Measurements from ENCODE around the gene TAS2R41.
"Not testable (repeated sequence)": the region's sequence is repeated elsewhere in the genome, so short reads cannot be mapped to it uniquely, and the experiment has no call there.

Gene TAS2R41

GRCh38 chr7:143458263-143458662 is 19.4 kb upstream of the TAS2R41 start:
- no peak for DNase-seq

DNA sequence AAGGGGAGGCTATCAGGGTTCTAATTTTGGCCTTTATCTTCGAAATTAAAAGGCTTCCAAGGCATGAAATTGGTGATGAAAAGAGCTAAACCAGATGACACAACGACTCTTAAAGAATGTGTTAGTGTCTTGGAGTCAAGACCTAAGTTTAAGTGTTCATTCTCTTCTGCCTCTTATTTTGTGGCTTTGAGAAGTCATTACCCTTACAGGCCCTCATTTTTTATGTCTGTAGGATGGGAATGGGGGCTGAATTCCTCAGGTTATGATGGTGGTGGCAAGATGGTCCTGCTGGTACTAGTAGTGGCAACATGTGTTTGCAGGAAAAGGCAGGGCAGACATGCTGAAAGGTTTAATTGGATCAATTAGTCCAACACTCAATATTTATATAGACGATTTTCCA is 19.0 kb upstream of the TAS2R41 start:
- DNase-seq, result no peak

- no peak for DNase-seq
Observed at GRCh38 chr7:143459359-143459758, 18.3 kb upstream of the TAS2R41 start.

DNA sequence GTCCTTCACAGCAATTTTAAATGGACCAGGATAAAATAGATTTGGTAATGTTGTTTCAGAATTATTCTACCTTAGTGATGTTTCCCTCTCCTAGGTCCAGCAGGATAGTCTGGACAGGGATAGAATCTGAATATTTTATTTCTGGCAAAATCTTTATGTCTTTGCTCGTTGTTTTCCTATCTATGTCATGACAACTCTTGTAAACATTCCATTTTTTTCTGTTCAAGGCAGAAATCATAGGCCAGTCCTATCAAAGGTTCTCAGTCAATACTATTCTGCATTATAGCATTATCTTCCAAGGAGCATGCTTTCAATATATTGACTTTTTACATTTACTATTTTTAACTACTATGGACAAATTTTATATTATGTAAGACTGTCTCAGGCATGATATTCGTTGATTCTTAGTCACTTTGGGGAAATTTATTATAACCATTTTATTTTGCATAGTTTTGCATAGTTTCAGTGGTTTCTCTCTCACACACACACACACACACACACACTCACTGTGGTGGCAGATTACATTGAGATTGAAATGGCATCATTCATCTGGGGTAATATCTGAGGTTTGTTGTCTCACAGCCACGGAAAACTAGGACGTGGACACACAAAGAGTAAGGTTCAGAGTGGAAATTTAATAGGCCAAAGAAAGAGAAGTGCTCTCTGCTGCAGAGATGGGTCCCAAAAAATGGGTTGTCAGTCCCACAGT is 17.2 kb upstream of the TAS2R41 start:
- no peak for DNase-seq

DNA sequence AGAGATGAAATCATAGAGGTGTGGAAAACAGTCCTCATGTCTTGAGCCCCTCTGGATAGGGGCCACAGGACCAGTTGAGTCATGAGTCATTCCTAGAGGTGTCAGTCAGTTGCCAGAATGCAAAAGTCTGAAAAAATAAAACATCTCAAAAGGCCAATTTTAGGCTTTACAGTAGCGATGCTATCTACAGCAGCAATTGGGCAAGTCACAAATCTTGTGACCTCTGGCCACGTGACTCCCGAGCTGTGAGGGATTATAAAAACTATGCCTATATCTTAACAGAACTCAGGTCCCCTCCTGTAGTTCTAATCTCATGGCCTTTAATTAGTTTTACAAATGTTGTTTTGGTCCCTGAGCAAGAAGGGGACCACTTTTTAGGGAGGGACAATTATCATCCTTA is 15.6 kb upstream of the TAS2R41 start:
- DNase-seq, result no peak

DNA sequence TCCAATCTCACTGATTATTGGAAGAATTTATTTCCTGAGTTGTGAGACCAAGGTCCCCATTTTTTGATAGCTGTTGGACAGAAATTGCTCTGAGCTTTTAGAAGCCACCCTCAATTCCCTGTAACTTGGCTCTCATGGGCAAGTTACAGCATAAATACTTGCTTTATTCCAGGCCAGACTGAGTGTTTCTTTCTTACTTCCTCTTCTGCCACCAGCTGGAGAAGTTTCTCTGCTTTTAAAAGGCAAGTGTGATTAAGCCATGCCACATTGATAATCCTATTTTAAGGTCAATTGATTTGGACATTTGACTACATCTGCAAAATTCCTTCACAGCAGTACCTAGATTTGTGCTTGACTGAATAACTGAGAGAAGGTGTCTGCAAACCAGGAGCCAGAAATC is 14.1 kb upstream of the TAS2R41 start:
- no peak for DNase-seq

DNA sequence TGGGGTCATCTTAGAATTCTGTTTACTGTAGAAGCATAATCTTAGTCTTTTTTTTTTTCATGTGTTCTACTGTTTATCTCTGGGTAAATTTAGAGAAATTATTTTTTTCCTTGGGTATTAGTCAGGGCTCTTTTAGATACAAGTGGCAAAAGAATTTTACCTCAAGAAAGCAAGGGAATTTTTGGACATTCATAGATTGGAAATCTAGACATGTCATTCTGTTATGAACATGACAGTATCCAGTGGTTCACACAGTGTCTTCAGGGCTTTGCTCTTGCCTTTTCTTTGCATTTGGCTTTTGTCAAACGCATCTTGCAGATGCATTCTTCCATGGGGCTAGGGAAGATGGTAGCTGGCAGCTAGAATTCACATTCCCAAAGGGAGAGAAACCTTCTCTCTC is 13.7 kb upstream of the TAS2R41 start:
- no peak for DNase-seq

- no peak for DNase-seq
Observed at GRCh38 chr7:143467724-143468123, 9.9 kb upstream of the TAS2R41 start.

DNA sequence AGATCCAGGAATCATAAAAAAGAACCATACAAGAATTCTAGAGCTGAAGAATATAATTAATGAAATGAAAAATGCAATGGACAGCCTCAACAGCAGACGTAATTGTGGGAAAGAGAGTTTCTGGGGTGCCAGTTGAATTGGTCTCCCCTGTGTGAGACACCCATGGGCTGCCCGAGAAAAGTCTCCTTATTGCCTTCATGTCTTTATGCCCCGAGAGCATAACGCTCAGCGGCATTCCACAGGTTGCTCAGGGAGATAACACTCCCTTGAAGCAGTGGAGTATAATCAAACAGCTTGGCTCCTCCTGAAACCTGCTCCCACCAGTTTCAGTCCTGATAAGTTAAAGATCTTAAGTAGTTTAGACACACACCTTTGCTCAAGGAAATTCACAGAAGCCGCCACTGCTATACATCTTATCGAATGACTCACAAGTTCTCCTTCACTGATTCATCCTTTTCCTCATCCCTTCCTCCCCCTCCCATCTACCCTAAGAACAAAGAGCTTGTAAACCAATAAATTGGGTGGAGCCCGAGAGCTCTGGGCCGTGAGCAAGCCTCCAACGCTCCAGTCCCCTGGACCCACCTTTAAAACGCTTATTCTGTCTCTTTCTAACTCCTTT is 5.5 kb upstream of the TAS2R41 start:
- not testable (repeated sequence) for DNase-seq

- no peak for DNase-seq
Observed at GRCh38 chr7:143479055-143479766, 1.5 kb downstream of the TAS2R41 start.

DNA sequence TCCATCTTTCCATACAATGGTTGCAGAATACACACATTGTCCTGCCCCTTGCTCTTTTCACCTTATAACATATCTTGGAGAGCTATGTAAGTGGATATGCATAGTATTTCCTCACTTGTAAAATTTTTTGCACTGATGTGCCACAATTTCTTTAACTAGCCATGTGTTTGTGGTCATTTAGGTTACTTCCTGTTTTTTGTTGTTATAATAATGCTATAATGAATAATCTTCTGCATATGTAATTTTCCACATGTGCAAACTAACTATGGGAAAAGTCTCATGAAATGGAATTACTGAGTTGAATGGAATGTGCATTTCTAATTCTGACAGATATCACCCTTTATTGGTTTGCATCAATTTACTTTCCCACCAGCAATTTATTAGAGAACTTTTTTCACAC is 2.8 kb downstream of the TAS2R41 start:
- DNase-seq, result no peak

- DNase-seq, result no peak
Observed at GRCh38 chr7:143484119-143484518, 6.4 kb downstream of the TAS2R41 start.

- no peak for DNase-seq
Observed at GRCh38 chr7:143485094-143485493, 7.4 kb downstream of the TAS2R41 start.

- no peak for DNase-seq
Observed at GRCh38 chr7:143485500-143485899, 7.8 kb downstream of the TAS2R41 start.

DNA sequence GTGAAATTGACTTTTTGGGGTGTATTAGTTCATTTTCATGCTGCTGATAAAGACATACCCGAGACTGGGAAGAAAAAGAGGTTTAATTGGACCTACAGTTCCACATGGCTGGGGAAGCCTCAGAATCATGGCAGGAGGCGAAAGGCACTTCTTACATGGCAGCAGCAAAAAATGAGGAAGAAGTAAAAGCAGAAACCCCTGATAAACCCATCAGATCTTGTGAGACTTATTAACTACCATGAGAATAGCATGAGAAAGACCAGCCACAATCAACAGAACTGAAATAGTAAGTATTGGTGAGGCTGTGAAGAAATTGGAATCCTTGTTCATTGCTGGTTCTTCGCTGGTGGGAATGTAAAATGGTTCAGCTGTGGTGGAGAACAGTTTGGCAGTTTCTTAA is 8.6 kb downstream of the TAS2R41 start:
- DNase-seq, result not testable (repeated sequence)

- no peak for DNase-seq
Observed at GRCh38 chr7:143487061-143487460, 9.4 kb downstream of the TAS2R41 start.

- DNase-seq, result no peak
Observed at GRCh38 chr7:143487566-143487965, 9.9 kb downstream of the TAS2R41 start.

DNA sequence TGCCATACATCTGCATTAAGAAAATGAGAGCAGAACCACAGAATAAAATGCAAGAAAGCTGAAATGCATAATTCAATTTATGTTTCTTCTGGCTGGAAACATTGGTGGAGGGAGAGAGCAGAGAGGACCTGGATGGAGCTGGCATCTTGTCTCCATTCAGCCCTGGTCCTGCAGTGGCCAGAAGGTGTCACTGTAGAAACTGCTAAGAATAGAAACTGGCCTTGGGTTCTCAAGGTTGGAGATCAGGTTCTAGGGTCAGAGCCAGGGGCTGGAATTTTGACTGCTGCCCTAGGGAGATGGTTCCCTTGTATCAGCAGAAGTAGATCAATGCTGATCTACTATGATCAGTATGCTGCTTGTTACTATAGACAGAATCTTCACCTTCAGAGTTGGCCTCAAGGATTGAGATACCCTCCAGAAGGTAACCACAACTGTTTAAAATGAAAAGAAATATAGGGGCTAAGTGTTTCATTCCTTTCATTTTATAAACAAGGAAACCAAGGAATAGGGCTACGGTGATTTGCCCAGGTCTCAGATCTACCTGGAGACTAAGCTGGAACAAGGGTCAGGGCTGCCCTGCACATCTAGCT is 13.1 kb downstream of the TAS2R41 start:
- DNase-seq, result no peak

DNA sequence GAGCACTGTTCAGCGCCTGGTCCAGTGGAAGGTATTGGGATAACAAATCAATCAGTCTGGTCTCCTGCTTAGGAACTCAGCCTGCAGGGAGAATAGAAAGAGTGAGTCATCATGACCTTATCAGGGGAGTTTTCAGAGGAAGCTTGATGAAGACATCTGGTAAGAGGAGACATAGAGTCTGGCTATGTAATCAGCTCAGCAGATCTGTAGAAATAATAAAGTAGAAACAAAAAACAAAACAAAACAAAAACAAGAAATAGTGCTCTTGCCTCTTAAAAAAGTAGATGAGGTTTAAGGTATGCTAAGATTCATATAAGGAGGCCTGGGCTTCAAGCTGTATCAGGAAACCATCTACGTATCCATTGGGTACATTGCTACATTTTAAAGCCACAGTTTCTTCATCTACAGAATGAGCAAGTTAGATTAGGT is 14.4 kb downstream of the TAS2R41 start:
- no peak for DNase-seq

DNA sequence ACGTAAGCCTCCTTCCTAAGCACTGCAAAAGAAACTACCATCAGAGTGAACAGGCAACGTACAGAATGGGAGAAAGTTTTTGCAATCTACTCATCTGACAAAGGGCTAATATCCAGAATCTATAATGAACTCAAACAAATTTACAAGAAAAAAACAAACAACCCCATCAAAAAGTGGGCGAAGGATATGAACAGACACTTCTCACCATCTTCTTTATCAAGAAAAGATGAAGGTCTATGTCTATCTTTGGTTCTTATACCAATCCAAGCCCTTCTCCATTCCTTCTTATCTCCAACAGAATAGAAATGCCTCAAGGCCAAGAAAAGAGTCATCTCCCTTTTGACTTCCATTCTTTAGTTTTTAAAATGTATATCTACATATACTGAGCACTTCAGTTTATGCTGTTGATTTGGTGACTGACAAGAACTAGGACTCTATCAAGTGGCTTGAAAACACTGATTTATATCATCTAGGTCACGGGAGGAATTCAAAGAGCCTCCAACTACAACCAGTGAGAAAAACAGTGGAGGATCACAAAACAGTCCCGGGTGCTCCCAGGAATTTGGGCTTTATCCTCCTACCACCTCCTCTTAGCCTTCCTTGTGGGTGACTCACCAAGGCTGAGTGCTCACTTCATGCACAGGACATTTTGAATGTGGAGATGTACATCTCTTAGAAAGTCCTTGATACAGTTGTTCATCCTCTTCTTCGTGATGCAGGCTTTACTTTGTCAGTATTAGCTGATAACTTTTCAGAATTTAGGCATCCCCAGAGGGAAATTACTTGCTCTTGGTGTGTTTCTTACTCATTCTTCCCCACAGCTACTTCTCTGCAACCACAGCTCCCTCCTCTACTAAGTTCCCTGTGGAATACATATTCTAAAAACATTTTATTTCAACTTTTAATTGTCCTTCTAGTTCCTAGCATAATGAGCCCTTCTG is 15.4 kb downstream of the TAS2R41 start:
- no peak for DNase-seq

DNA sequence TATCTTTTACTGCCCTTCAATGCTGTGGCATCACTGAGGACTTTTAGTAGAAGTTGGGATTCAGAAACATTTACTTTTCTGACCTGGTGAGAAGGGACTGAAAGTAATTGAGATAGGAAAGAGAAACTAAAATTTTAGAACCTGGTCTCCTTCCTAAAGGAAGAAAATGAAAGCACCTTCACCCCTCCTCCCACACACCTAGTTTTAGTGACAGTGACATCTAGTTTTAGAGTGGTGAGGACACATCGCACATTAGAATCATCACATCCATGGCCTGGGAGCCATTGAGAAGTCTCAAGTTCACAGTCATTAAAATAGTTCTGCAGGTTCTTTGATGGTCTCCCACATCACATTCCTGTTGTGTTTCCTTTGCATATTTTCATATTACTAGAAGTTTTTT is 16.1 kb downstream of the TAS2R41 start:
- DNase-seq, result no peak

DNA sequence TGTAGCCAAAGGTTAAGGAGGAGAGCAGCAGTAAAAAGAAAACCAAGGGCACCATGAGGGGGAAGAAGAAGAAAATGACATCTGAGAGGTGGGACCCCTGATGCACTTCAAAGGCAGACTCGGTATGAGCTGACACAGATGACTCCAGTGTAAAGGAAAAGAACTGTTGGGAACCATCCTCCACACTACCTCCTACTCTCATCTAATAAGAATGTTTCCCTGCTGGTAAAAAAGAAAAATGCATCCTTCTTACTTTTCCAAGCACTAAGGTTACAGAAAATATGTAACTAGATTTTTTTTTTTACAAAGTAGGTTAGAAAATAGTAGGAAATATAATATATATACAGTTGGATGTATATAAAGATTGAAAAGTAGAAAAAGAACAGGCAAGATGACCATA is 16.9 kb downstream of the TAS2R41 start:
- no peak for DNase-seq

- DNase-seq, result no peak
Observed at GRCh38 chr7:143495851-143496250, 18.2 kb downstream of the TAS2R41 start.
